ENCODE data around the gene SLC22A15. TPM values are rescaled to one million over a fixed set of nuclear protein-coding genes. Genes with fewer than 3 reads are reported as not detected.

Gene SLC22A15
- total and polyA plus RNA-seq, 10 of the 15 experiments (the other 5 are each of a cell fraction or from before 2014, with no cell fraction given): 0.05 to 2.8 (median 0.13) TPM; not detected in 1

- Histone ChIP-seq H3K27me3 (replicated peaks in 1 of 2; ENCODE audit: control insufficient read depth in 2 of 2, insufficient read depth in 2 of 2, low read length in 1 of 2) (no peaks in the 10 kb centered on the region), H3K27ac (ENCODE audit: control insufficient read depth, insufficient read depth) (no peak overlapping the region), H3K9me3 (replicated peaks; ENCODE audit: control insufficient read depth, insufficient read depth, low read length) (no peaks in the 10 kb centered on the region), H3K4me3 (no peak overlapping the region), H3K9ac (ENCODE audit: control insufficient read depth, insufficient read depth, low read length) (no peak overlapping the region), H4K20me1 (ENCODE audit: control insufficient read depth, insufficient read depth) (no peaks in the 10 kb centered on the region), H3K4me2 (ENCODE audit: control insufficient read depth, insufficient read depth) (no peak overlapping the region), H3K79me2 (ENCODE audit: control insufficient read depth, insufficient read depth, low read length) (no peaks in the 10 kb centered on the region), H3K4me1 (ENCODE audit: control insufficient read depth, insufficient read depth, low read length) (no peaks in the 10 kb centered on the region), H3K36me3 (ENCODE audit: control insufficient read depth in 2 of 2, insufficient read depth in 2 of 2, low read length in 1 of 2) (no peaks in the 10 kb centered on the region), H2AFZ (ENCODE audit: control insufficient read depth, low read depth, low read length) (no peak overlapping the region)
- TF ChIP-seq, protein P1, sequence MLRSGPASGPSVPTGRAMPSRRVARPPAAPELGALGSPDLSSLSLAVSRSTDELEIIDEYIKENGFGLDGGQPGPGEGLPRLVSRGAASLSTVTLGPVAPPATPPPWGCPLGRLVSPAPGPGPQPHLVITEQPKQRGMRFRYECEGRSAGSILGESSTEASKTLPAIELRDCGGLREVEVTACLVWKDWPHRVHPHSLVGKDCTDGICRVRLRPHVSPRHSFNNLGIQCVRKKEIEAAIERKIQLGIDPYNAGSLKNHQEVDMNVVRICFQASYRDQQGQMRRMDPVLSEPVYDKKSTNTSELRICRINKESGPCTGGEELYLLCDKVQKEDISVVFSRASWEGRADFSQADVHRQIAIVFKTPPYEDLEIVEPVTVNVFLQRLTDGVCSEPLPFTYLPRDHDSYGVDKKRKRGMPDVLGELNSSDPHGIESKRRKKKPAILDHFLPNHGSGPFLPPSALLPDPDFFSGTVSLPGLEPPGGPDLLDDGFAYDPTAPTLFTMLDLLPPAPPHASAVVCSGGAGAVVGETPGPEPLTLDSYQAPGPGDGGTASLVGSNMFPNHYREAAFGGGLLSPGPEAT (IDR thresholded peaks at IDR 0.05; ENCODE audit: low read depth): no peak
- TF ChIP-seq, protein P2, sequence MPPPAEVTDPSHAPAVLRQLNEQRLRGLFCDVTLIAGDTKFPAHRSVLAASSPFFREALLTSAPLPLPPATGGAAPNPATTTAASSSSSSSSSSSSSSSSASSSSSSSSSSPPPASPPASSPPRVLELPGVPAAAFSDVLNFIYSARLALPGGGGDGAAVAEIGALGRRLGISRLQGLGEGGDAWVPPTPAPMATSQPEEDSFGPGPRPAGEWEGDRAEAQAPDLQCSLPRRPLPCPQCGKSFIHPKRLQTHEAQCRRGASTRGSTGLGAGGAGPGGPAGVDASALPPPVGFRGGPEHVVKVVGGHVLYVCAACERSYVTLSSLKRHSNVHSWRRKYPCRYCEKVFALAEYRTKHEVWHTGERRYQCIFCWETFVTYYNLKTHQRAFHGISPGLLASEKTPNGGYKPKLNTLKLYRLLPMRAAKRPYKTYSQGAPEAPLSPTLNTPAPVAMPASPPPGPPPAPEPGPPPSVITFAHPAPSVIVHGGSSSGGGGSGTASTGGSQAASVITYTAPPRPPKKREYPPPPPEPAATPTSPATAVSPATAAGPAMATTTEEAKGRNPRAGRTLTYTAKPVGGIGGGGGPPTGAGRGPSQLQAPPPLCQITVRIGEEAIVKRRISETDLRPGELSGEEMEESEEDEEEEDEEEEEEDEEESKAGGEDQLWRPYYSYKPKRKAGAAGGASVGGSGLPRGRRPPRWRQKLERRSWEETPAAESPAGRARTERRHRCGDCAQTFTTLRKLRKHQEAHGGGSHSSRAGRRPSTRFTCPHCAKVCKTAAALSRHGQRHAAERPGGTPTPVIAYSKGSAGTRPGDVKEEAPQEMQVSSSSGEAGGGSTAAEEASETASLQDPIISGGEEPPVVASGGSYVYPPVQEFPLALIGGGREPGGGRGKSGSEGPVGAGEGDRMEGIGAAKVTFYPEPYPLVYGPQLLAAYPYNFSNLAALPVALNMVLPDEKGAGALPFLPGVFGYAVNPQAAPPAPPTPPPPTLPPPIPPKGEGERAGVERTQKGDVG (CRISPR knock-in tag; IDR thresholded peaks at IDR 0.05): no peak
- ChIA-PET SMC1A (ENCODE audit: uncharacterized antibody, unreplicated experiment) (interaction anchor here (0.7 to 1.3 kb wide), 2 partner anchors 33 to 91 kb away, joined by 3 read pairs; no protein-coding TSS in a partner anchor), RAD21 (ENCODE audit: unreplicated experiment) (no interaction called here), CTCF (no interaction called here), POLR2A (no interaction called here)
- WGBS (ENCODE audit: insufficient coverage, insufficient replicate concordance, low lambda C conversion rate, missing lambda C conversion rate): 5% methylated on average over 1 of the region's 1 CpG
- no TSS peak for BruUV-seq (replicated peaks)
- in situ Hi-C loops (cut with MboI) (no loop called here), intact Hi-C loops (cut with micrococcal nuclease; ENCODE audit: unreplicated experiment) (no loop called here)
- DNase-seq (ENCODE audit: low read depth, low spot score): no peak
- ATAC-seq: no peak
- no peak for FAIRE-seq
Measured at GRCh38 chr1:116075575-116075974, 99.3 kb downstream of the SLC22A15 start.

Measured in GM12878 (cell line).